ENCODE results near the gene EGFR.
"Not testable (repeated sequence)": the region's sequence is repeated elsewhere in the genome, so short reads cannot be mapped to it uniquely, and the experiment has no call there.

The EGFR gene

DNA sequence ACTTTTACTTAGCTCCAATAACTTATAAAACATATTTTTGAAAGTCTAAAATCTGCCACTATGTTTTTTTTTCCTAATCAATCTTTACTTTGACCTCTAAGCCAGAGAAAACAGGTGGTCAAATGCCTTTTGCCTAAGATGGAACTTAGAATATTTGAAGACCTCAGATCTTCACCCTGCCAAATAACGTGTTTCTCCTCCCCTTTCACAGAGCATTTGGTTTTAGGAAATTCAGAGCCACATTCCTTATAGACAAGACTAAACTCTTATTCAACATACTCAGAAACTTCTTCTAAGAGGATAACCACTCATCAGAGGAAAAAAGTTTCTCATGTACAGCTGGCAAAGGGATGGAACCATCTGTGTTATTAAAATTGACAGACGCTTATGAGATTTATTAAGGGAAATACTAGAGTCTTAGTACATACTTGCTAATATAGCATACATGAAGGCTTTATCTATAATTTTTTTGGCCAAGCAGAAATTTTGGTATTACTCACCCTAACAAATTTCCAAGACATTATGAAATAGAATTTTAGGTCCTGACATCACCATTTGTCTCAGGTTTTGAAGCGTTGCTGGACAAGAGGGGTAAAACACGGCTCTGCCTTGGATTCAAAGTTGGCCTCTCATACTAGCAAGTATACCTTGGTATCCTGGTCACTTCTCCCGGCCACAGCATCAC lies 2.6 kb upstream of the EGFR start:
- DNase-seq = peak; percentile 49

DNA sequence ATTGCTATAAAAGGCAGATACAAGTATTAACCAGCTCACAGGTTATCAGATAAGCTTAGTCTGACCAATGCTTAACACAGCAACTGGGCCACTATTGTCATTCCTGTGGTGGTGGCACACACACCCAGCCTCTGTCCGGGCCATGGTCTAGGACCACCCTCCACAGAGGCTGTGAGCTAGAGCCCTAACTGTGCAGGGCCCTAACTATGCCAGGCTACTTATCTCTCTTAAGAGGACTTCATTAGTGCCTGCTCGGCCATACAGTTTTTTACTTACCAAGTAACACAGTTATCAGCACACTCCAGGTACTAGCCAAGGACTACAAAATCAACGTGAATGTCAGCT lies 2.1 kb upstream of the EGFR start:
- DNase-seq = no peak

DNA sequence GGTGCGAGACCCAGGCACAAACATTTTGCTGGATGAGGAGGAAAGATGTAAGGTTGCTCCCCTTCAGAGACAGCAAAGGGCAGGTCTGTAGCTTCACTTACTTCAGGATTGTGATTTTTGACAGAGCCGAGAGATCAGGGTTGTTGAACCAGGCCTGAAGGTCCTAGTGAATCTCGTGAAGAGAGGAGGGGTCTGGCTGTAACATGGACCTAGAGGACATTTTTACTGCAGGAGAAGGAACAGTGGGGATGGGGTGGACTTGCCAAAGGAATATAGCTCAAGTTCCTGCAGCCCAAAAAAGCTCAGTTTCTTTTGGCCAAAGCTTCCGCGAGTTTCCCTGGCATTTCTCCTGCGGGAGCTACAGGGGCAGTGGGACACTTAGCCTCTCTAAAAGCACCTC lies 976 bp upstream of the EGFR start:
- no peak for DNase-seq

DNA sequence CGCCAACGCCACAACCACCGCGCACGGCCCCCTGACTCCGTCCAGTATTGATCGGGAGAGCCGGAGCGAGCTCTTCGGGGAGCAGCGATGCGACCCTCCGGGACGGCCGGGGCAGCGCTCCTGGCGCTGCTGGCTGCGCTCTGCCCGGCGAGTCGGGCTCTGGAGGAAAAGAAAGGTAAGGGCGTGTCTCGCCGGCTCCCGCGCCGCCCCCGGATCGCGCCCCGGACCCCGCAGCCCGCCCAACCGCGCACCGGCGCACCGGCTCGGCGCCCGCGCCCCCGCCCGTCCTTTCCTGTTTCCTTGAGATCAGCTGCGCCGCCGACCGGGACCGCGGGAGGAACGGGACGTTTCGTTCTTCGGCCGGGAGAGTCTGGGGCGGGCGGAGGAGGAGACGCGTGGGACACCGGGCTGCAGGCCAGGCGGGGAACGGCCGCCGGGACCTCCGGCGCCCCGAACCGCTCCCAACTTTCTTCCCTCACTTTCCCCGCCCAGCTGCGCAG lies 424 bp downstream of the EGFR start:
- DNase-seq = no peak

DNA sequence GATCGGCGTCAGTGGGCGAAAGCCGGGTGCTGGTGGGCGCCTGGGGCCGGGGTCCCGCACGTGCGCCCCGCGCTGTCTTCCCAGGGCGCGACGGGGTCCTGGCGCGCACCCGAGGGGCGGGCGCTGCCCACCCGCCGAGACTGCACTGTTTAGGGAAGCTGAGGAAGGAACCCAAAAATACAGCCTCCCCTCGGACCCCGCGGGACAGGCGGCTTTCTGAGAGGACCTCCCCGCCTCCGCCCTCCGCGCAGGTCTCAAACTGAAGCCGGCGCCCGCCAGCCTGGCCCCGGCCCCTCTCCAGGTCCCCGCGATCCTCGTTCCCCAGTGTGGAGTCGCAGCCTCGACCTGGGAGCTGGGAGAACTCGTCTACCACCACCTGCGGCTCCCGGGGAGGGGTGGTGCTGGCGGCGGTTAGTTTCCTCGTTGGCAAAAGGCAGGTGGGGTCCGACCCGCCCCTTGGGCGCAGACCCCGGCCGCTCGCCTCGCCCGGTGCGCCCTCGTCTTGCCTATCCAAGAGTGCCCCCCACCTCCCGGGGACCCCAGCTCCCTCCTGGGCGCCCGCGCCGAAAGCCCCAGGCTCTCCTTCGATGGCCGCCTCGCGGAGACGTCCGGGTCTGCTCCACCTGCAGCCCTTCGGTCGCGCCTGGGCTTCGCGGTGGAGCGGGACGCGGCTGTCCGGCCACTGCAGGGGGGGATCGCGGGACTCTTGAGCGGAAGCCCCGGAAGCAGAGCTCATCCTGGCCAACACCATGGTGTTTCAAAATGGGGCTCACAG lies 1.1 kb downstream of the EGFR start:
- DNase-seq = no peak

DNA sequence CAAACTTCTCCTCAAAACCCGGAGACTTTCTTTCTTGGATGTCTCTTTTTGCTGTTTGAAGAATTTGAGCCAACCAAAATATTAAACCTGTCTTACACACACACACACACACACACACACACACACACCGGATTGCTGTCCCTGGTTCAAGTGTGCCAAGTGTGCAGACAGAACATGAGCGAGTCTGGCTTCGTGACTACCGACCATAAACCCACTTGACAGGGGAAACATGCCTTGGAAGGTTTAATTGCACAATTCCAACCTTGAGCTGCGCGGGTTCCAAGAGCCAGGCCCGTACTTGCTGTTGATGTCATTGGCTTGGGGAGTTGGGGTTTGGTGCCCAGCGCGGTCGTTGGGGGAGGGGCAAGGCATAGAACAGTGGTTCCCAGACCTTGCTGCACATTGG lies 1.7 kb downstream of the EGFR start:
- DNase-seq = no peak

DNA sequence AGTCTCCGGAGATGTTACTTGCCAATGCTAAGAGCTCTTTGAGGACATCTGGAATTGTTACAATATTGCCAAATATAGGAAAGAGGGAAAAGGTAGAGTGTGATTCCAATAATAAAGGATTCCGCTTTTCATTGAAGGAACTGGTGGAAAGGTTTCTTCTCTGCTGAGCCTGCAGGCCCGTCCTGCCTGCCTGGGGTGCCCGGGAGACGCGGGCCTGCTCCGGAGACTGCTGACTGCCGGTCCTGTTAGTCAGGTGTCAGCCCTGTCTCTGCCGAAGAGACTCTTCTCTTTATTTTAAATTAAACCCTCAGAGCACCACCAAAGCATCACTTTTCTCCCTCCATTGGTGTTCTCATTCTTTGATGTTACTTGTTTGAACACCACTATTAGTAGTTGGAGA lies 2.2 kb downstream of the EGFR start:
- DNase-seq = no peak

DNA sequence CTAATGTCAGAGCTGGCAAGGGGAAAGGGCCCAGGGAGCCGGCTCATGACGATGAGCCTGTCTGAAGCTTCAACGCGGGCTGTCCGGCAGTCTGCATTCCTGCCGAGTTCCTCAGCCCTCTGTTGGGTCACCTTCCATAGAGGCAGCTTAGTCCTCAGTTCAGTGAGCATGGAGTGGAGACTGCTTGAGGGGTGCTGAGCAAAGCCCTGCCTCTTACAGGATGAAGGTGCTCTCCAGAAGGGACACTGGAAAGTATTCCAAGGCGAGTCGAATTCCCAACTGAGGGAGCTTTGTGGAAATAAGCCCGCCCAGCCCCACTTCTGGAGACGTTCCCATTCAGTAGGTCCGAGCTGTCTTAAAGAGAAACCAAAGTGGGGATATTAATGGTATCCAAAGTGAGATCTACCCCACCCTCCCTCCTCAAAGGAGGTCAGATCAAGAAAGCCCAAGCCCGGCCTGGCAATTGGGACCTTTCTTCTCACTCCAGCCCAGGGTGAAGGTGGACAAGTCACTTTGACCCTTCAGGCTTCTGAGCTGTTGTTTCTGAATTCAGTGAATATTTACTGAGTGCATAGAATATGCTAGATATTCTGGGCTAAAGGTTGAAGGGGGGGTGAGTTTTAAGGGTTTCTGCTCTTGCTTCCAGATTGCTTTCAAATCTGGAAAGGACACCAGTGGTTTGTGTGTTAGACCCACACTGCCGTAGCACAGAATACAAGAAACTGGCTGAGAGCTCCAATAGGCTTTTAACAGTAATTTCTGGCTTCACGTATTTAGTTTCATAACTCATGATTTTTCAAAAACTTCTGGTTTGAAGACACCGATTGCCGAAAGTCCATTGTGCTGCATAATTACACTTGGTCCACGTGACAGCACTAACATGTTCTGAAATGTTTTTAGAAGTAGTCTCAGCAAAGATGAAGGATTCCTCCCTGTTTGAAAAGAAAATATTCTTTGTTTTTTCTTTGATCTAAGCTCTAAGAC lies 3.5 kb downstream of the EGFR start:
- peak; percentile 10 for DNase-seq

DNA sequence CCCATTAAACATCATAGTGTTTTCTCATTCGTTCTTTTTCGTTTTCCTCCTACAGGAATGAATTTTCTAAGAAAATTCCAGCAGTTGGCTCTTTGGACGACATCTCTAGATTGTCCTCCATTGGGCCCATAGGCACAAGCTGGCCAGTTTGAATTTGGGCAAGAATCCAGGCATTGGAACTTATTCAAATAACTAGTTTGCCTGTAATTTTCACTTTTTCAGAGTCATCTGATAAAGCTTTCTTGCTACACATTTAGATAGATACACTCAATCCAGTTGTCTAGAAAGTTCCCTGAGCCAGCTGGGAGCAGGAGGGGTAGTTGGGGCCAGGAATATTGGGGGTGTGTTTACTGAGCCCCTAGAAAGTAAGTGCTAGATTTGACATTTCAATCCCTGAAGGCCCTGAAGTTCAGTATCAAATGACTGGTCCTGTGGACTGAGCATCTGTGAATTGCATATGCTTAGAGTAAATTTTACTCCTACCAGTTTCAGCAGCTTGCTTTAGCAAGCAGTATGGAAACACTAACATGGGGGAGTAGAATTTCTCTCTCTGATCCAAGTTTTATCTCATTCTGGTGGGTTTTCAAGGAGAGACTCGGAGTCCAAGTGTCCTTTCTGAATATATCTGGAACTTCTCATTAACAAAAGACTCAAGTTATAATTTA lies 5.2 kb downstream of the EGFR start:
- DNase-seq = no peak

DNA sequence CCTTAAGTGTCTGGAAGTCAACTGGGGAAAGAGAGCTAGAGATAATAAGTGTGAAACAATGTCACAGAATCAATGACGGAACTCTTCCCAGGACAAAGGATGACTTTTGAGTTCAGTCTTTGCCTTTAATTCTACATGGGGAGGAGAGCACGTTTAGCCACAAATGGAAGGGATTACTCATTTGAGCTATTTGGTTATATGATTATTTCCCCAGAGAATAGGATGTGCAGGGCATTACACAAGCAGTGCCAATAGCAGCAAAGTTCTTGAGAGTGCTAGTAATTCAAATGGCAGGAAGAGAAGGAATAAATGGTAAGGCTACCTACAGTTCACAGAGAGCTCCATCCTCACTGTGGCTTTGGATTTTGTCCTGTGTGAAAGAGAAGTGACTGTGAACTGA lies 6.0 kb downstream of the EGFR start:
- peak; percentile 64 for DNase-seq

DNA sequence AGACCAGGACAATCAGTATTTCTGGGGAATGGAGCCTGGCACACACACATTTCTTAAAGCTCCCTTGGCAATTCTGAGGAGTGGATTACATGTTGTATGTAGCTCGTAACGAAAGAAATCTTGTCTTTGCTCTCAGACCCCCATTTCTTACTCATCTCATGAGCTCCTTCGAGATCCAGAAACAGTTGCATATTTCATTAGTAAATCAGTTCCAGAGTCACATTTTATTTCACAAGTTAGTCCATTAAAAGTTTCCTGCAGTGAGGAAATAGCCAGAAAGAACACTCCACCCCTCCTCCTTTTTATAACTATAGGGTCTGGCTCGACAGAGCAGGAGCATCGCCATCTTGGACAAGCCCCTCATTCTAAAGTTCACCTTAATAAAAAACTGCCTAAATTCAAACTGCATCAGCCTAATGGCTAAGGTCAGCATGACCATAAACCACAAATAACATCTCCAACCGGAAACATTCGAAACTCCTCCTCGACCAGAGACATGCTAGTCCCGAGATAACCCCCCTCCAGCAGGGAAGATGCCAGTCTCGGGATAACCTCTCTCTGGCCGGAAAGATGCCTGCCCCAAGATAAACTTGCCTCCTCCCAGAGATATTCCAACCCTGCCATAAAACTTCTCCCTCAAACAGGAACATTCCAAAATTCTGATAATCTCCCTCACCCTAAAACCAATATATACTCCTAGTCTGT lies 7.4 kb downstream of the EGFR start:
- DNase-seq = peak; percentile 49

DNA sequence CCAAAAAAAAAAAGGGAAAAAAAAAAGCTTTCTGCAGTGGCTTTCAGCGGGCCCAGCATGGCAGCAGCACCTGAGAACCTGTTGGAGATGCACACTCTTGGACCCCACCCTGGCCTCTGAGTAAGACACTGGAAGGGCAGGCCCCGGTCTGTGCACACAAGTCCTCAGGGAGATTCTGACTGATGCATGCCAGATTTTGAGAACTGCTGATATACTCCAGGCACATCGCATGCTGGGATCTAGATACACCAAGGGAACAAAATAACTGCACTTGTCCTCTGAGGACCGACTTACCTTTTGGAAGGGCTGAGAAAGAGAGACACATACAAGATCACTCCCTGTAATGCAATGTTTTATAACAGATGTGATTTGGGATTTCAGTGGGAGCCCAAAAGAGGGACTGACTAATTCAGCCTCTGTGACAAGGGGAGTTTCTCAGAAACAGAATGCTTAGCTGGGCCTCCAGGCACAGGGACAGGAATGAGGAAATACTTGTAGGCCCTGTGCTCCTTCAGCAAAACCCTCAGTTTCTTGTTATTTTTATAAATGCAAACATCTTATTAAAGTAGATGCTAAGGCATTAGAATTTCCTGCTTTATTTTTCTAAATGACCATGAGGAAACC lies 8.2 kb downstream of the EGFR start:
- no peak for DNase-seq

DNA sequence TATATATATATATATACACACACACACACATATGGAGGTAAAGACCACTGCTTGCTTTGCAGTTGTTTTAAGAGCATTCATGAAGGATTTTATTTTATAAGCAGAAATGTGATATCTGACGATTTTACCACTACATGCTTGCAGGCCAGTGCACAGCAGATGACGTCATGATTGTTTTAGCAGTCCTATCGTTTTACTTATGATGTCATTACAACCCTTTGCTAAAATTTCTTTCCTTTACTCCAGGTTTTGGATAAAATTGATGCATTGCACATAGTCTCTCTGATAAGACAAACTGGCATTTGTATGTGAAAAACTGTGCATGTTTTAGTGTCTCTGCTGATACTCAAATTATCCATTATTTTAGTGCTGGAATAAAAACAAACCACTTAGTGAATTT lies 9.2 kb downstream of the EGFR start:
- DNase-seq = no peak

DNA sequence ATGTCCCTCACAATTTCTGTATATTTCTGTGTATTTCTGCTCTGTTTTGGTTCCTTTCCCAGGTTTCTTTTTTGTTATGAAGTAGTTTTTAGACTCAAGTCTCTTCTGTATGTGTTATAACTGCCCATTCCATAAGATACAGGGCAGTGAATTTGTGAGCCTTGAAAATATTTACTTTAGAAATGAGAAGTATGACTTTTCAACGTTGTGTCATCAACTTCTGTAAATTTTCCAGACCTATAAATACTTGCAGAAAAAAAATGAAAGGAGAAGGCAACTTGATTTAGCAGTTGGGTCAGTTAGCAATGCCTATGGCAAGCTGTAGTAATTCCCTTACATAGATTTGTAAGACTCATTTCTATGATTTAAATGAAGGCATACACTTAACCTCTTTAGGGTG lies 11.5 kb downstream of the EGFR start:
- no peak for DNase-seq

DNA sequence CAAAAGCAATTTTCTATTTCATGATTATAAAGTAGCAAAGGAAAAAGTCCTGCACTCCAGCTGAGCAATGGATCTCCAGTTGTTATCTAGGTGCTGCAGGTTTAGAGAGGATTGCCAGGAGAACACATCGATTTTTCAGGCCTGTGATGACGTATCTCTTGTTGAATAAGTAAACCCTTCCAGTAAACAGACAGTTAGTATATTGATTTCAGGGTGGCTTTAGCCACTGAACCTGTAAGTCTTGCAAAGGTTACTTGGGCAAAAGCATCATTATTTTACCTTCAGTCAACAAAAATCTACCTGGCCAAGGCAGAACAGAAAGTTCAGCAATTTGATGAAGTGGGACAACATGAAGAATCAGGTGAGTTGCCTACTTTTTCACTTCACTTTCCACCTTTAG lies 12.3 kb downstream of the EGFR start:
- DNase-seq = no peak

DNA sequence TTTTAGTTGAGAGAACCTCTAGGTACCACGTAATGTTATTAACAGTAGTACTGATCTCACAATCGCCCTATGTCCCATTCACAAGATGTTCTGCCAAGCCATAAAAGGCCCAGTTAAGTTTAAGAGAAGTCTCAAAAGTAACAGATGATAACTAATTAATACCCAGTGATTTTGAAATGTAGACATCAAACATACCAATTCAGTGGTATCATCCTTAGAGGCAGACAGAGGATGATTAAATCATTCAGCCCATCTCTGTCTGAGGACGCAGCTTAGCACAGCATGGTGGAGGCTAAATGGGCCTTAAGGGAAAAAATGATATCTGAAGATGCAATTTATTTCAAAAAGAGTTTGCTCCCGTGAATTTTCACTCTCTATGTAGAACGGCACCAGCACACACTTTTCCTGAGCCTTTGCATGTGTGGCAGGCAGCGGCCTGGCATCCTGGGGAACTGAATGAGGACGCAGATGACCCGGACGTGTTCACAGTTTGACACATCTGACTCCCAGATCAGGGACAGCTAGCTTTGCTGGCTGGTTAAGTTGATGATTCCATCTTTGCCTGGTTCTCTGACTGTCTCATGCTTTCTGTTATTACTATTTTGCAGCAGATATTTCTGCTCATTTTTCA lies 13.4 kb downstream of the EGFR start:
- DNase-seq = no peak

DNA sequence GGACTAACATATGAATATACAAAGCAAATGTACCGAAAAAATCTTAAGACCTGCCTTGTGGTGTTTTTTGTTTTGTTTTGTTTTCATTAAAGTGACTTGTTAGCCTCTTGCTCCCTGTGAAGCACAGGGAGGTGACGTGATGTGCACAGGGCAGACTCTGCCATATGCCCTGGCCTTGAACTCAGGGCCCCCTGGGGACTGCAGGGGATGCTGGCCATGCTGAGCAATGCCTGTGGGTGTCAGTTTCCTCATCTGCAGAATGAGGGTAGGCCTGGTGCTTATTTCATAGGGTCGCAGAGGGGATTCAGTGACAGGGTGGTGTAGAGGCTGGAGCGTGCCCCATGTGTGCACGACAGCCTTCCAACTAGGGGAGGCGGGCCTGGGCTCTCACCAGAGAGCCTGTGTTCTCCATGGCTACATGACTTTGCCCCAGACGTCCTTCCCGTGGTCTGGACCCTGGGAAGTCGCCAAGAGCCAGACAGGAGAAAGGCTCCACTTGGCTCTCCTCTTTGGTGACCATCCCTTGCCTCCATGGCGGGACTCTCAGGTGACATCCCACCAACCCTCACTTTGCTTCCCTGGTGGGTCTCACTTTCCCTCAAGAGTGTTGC lies 14.5 kb downstream of the EGFR start:
- DNase-seq = no peak

DNA sequence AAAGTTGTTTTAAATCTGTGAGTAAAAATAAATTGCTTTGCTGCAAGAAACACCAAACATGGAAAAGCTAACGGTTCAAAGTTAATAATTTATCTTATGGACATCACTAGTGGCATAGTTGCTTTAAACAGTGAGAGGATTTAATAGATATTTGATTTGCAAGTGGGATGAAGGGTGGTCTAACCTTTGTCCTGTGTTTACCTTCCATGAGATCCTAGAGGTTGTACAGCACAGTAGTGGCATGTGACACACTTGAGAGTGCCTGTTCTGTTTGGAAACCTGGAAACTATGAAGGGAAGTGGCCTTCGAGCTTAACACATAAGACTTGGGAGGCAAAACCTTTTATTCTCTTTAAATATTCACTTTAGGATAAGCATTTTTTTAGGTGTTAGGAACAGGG lies 16.0 kb downstream of the EGFR start:
- DNase-seq = no peak

DNA sequence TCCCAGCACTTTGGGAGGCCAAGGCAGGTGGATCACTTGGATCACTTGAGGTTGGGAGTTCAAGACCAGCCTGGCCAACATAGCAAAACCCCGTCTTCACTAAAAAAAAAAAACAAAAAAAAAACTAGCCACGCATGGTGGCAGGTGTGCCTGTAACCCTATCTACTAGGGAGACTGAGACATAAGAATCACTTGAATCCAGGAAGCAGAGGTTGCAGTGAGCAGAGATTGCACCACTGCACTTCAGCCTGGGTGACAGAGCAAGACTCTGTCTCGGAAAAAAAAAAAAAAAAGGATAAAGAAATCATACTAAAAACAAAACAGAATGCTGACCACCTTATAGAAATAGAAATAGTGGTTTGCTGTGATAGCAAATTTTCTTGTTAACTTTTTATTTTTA lies 16.6 kb downstream of the EGFR start:
- not testable (repeated sequence) for DNase-seq

DNA sequence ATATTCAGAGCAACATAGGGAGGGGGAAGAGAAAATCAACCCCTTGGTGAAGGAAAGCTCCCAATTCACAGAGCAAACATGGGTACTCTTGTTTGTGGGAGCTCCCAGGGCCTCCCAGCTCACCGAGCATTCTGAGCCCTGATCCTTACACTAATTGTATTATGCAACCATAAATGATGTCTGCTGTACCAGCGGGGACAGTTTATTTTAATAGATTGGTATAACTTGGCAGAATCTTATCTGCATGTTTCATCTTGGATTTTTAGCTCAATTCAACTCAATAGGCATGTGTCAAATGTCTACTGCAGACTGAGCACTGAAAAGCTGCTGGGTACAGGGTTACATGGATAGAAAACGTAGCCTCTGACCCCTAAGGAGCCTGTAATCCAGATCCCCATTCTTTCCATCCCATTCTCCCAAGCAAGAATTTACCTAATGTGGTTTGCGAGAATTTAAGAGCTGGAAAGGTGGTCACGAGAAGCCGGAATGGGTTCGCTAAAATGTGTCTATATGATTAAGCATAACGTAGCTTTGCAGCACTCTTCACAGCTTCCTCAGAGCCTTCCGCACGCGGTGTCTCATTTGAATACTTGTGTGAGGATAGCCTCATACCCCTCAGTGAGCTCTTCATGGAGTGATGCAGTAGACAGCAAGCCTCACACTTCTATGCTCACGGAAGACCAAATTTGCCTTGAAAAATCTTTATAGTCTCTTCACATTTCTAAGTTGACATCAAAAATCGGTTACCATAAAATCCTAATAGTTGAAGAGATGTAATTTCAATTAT lies 18.3 kb downstream of the EGFR start:
- DNase-seq = no peak

Measured in fibroblast of upper back skin (primary cell).